Endothelial cell of umbilical vein (primary cell): ENCODE results near the gene RBM4. TPM values are rescaled to one million over a fixed set of nuclear protein-coding genes. Genes with fewer than 3 reads are reported as not detected.

Source experiments
- BruUV-seq: library from RNA; stranded (reverse); fragments of 400-500 nt; replicated peaks from 2 replicates; lab custom pipeline; 2021; lab: Mats Ljungman, UMichigan
- CTCF ChIA-PET: fragments of 300-600, 350-600 bp; sonication (Branson Sonifier 250); formaldehyde crosslinking; loops from one replicate; lab custom pipeline; 2021; ENCODE audit warnings: antibody characterized with exemption, inconsistent platforms; lab: Charles Lee
- POLR2A ChIA-PET: fragments of 300-600, 350-600 bp; sonication (Branson Sonifier 250); formaldehyde crosslinking; loops from one replicate; lab custom pipeline; 2021; ENCODE audit warnings: antibody characterized with exemption, inconsistent platforms; lab: Charles Lee
- DNase-seq: peaks from one replicate; pipeline ENCODE4 v3.0.0-alpha.2; 2011; ENCODE audit warnings: low read depth, low spot score
- FAIRE-seq: peaks from 2 replicates; lab custom pipeline; 2011; peaks lifted over from hg19 to GRCh38; lab: Jason Lieb, UNC
- H2AFZ ChIP-seq: 2 replicates; pipeline ENCODE4 v1.6.0; 2012; ENCODE audit warnings: low read depth, low read length, control low read depth, inconsistent platforms
- H3K27ac ChIP-seq: 2 replicates; pipeline ENCODE4 v1.5.1; 2011; ENCODE audit warnings: low read depth, mild to moderate bottlenecking, control low read depth, low read length, moderate library complexity; ENCODE audit not compliant: insufficient read depth
- H3K27me3 ChIP-seq, 2 experiments: 2 replicates each; pipeline versions ENCODE4 v1.6.0 to v1.6.1; 2011; ENCODE audit warnings: low read length in 2 of 2, mixed read lengths in 1 of 2; ENCODE audit not compliant: control insufficient read depth in 2 of 2, insufficient read depth in 2 of 2
- H3K36me3 ChIP-seq, 2 experiments: 2 replicates in 1 of 2; 3 replicates in 1 of 2; pipeline ENCODE4 v1.5.1; 2011; ENCODE audit warnings: low read length in 2 of 2, mild to moderate bottlenecking in 1 of 2, moderate library complexity in 1 of 2; ENCODE audit not compliant: control insufficient read depth in 2 of 2, insufficient read depth in 2 of 2; ENCODE audit errors: extremely low read depth in 1 of 2
- H3K4me1 ChIP-seq: 3 replicates; pipeline ENCODE4 v1.5.1; 2011; ENCODE audit warnings: mild to moderate bottlenecking, low read length; ENCODE audit not compliant: control insufficient read depth, insufficient read depth; ENCODE audit errors: extremely low read depth
- H3K4me2 ChIP-seq: 2 replicates; pipeline ENCODE4 v1.6.1; 2011; ENCODE audit warnings: low read length, control low read depth, mixed read lengths; ENCODE audit not compliant: insufficient read depth
- H3K4me3 ChIP-seq, 3 experiments: fragments of 200-600 bp in 1 of 3; sonication (generic), shearing (Covaris generic) in 1 of 3; replicated peaks in 1 of 3; 2 replicates each; pipeline ENCODE4 v1.5.1; 2011 to 2016; ENCODE audit warnings: control low read depth in 3 of 3, low read length in 3 of 3, mild to moderate bottlenecking in 2 of 3, inconsistent platforms in 1 of 3, low read depth in 1 of 3, moderate library complexity in 1 of 3; ENCODE audit not compliant: insufficient read depth in 1 of 3
- H3K79me2 ChIP-seq: 2 replicates; pipeline ENCODE4 v1.6.0; 2012; ENCODE audit warnings: low read length, inconsistent platforms; ENCODE audit not compliant: control insufficient read depth, insufficient read depth
- H3K9ac ChIP-seq: replicated peaks from 2 replicates; pipeline ENCODE3; 2011; ENCODE audit warnings: low read length, control low read depth; ENCODE audit not compliant: insufficient read depth; ENCODE audit errors: extremely low read depth
- H3K9me1 ChIP-seq: replicated peaks from 3 replicates; pipeline ENCODE4 v1.6.0; 2011; ENCODE audit warnings: mild to moderate bottlenecking, low read length; ENCODE audit not compliant: control insufficient read depth, insufficient read depth; ENCODE audit errors: extremely low read depth
- H3K9me3 ChIP-seq: replicated peaks from 2 replicates; pipeline ENCODE4 v1.5.1; 2012; ENCODE audit warnings: low read length, inconsistent platforms; ENCODE audit not compliant: control insufficient read depth, insufficient read depth
- H4K20me1 ChIP-seq: replicated peaks from 2 replicates; pipeline ENCODE3; 2011; ENCODE audit warnings: mild to moderate bottlenecking, low read length; ENCODE audit not compliant: control insufficient read depth, insufficient read depth; ENCODE audit errors: extremely low read depth
- FOS ChIP-seq: IDR thresholded peaks from 2 replicates; pipeline ENCODE4 v1.6.1; 2011; ENCODE audit warnings: mild to moderate bottlenecking, low read length, moderate library complexity, borderline replicate concordance; ENCODE audit not compliant: insufficient read depth
- GATA2 ChIP-seq: IDR thresholded peaks from 2 replicates; pipeline ENCODE4 v1.7.0; 2011; ENCODE audit warnings: low read depth, mild to moderate bottlenecking, moderate library complexity, mixed read lengths, low read length; ENCODE audit not compliant: insufficient read length, insufficient read depth
- JUN ChIP-seq: IDR thresholded peaks from 2 replicates; pipeline ENCODE4 v1.6.1; 2011; ENCODE audit warnings: borderline replicate concordance, low read depth; ENCODE audit not compliant: insufficient read length, insufficient read depth
- MYC ChIP-seq: IDR thresholded peaks from one replicate; pipeline ENCODE4 v1.6.1; 2011; ENCODE audit warnings: mild to moderate bottlenecking, low read depth, low read length
- POLR2A ChIP-seq: IDR thresholded peaks from 2 replicates; pipeline ENCODE4 v1.6.1; 2012; ENCODE audit warnings: low read depth, mild to moderate bottlenecking, control low read depth, low read length
- POLR2AphosphoS5 ChIP-seq: IDR thresholded peaks from 2 replicates; pipeline ENCODE4 v1.6.1; 2012; ENCODE audit warnings: low read depth, mild to moderate bottlenecking, control low read depth, low read length, moderate library complexity; ENCODE audit not compliant: insufficient read depth
- dilution Hi-C: fragments of 300-500 bp; cut with MboI; formaldehyde crosslinking; loops from one replicate; pipeline ENCODE4 v1.15.0; 2019; ENCODE audit warnings: low sequenced_read_pairs; ENCODE audit not compliant: extremely low pct_ligation_motif_present
- intact Hi-C: fragments of 100-400 bp; cut with micrococcal nuclease; formaldehyde crosslinking; loops from one replicate; pipeline ENCODE4 v1.10.0; 2022
- polyA plus RNA-seq, 4 experiments: library from polyadenylated mRNA; depleted of rRNA in 3 of 4; stranded (reverse) in 3 of 4; unstranded in 1 of 4; fragments of >200 nt; gene quantifications; 2 replicates each; pipeline versions ENCODE4 v1.2.1 to v1.2.3, GENCODE V29; 2011 to 2012; ENCODE audit warnings: missing spikeins in 1 of 4
- total RNA-seq: library from RNA; stranded (reverse); gene quantifications from 2 replicates; pipeline ENCODE4 v1.2.3, GENCODE V29; 2021

Gene RBM4
- total and polyA plus RNA-seq, 2 donors (not counting 3 experiments of a cell fraction or from before 2014, with no cell fraction given): 153 to 361 TPM

DNA sequence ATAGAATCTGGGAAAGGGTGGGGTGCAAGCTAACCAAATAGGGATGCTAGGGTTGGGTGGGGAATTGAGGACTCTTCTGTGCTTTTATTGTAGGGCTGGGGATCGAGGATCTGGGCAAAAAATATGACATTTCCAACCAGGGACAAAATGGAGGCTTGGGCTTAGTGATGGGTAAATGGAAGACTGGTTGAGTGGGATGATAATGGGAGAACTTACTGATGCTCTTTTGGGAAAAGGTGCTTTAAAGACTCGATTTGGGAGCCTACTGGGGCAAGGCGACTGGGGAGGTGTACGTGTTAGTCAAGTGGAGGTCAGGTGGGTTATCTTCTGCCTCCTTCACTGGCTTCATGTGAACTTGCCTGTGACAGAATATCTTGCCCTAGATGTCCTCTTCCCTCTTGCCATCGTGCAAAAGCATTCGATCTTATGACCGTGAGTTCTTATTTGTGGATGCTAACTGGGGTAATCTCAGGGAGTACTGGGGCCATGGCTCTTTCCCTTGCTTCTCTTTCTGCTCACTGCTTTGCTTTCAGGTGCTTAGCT is 10.4 kb upstream of the RBM4 start:
- Histone ChIP-seq H3K9me1 (no peaks in the 10 kb centered on the region), H2AFZ (no peak overlapping the region), H3K36me3 (peaks cover 49 to 53% of the 10 kb centered on the region in 2 experiments), H3K27me3 (no peaks in the 10 kb centered on the region), H3K9ac (no peak overlapping the region), H3K4me3 (no peak overlapping the region), H3K4me1 (no peaks in the 10 kb centered on the region), H3K27ac (no peak overlapping the region), H3K9me3 (no peaks in the 10 kb centered on the region), H3K79me2 (peaks cover 99% of the 10 kb centered on the region), H4K20me1 (peaks cover 11% of the 10 kb centered on the region), H3K4me2 (no peak overlapping the region)
- intact Hi-C loops (no loop called here), dilution Hi-C loops (no loop called here)
- no TSS peak for BruUV-seq
- FAIRE-seq (no peak), DNase-seq (no peak)
- TF ChIP-seq GATA2 (no peak), POLR2AphosphoS5 (no peak), MYC (no peak), JUN (no peak)
- ChIA-PET POLR2A (no interaction called here), CTCF (interaction anchor here (1.3 kb wide), 2 partner anchors 10 to 51 kb away, joined by 3 read pairs; partner anchors contain the start of gene RBM4)

DNA sequence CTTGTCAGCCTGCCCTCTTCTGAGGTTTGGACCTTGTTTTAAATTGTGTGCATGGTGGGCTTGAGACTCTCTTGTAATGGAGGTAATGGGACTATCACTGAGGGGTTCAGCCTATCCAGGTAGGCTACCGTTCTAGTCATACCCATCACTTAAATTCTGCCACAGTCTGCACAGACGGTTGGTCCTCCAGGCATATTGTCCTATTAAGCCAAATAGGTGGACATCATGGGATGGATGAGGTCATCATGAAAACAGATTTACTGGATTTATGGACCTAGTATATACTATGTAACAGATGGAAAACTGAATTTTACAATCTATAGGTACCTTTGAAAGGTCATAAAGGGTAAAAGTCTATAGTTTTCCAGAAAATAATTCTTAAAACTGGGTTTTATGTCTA is 9.1 kb upstream of the RBM4 start:
- CTCF ChIA-PET: no interaction called here
- Histone ChIP-seq H3K9ac (no peak overlapping the region), H3K36me3 (peaks cover 44 to 49% of the 10 kb centered on the region in 2 experiments), H3K79me2 (peaks cover 98% of the 10 kb centered on the region), H3K4me1 (no peaks in the 10 kb centered on the region), H3K27me3 (no peaks in the 10 kb centered on the region), H3K4me2 (no peak overlapping the region), H3K27ac (no peak overlapping the region), H3K9me3 (no peaks in the 10 kb centered on the region), H2AFZ (no peak overlapping the region), H3K9me1 (no peaks in the 10 kb centered on the region), H4K20me1 (peaks cover 11% of the 10 kb centered on the region), H3K4me3 (no peak overlapping the region)
- TF ChIP-seq POLR2A: no peak
- TF ChIP-seq FOS: no peak
- DNase-seq (no peak), FAIRE-seq (no peak)
- POLR2A ChIA-PET: no interaction called here
- dilution Hi-C loops (no loop called here), intact Hi-C loops (no loop called here)
- BruUV-seq: no TSS peak
